NCI-H446 (cell line): ENCODE data around the gene RAB3C.

Experiments used
- DNase-seq, 2 experiments: peaks; one replicate each; lab custom pipeline; 2025; lab: John Stamatoyannopoulos, UW

RAB3C gene

DNA sequence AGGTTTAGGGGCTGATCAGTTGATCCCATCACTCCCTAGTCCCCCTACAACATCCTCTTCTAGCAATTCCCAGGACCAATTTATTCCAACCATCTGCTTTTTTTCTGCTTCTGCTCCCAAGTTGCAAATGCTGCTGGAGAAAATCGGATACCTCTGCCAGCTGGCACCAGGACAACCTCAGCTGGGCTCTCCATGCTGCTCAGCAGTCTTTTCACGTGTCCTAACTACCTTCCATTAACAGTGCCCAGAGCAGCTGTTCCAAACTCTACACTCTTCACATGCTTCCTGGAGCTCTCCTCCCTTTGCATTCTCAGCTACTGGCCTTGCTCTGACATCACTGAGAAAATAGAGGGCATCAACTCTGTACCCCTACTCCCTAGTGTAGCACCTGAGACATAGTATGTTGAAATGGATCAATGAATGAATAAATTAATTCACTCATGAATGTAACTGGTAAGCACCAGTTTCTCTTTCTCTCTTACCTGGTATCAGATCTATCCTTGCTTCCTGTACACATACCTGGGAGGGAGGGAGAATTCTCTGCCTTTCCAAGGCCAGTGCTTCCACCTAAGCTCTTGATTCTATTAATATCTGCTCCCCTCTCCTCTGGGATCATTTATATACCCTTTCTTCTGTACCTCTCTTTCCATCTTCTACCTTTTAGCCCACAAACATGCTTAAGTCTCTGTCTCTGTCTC is 191.0 kb downstream of the RAB3C start:
- DNase-seq = peak; percentile 79 to 93

- no peak for DNase-seq
Measured at GRCh38 chr5:58774937-58775336, 192.1 kb downstream of the RAB3C start.

- no peak for DNase-seq
Measured at GRCh38 chr5:58775701-58776262, 192.9 kb downstream of the RAB3C start.

GRCh38 chr5:58776559-58776958 is 193.7 kb downstream of the RAB3C start:
- no peak for DNase-seq

DNA sequence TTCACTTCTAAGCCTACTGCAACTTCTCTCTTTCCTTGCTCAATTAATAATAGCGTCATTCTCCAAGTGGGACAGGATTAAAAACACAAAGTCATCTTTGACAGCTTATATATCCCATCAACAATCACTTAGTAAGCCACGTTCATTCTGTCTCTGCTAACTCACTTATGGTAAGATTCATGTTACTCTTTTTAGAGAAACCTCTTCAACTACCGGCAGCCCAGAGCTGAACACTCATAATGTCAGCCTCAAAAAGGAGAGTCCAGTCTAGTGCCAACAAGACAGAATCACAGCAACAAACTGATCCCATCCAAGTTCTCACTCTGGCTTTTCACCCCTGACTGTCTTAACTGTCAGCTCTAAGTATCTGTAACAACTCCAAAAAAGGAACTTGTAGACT is 196.0 kb downstream of the RAB3C start:
- DNase-seq = no peak

- DNase-seq = no peak
Measured at GRCh38 chr5:58786035-58786434, 203.2 kb downstream of the RAB3C start.

- no peak for DNase-seq
Measured at GRCh38 chr5:58786711-58787303, 203.9 kb downstream of the RAB3C start.

DNA sequence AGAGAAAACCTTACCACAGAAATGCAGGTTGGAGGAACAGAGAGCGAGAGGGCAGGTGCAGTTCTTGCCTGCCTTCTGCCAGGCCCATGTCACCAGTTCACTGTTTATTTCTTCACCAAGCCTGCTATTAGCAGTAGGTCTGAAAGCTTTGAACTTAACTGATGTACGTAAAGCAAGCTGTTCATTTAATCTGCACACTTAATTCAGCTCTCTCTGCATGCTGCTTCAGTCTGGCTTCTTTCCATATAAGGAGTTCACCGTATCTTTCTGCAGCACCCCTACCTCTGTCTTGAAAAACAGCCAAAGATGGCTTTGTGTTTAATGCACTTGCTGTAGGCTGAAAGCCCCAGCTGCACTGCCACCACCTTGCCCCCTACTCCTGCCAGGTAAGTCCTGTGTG is 205.1 kb downstream of the RAB3C start:
- peak; percentile 6 to 59 for DNase-seq

DNA sequence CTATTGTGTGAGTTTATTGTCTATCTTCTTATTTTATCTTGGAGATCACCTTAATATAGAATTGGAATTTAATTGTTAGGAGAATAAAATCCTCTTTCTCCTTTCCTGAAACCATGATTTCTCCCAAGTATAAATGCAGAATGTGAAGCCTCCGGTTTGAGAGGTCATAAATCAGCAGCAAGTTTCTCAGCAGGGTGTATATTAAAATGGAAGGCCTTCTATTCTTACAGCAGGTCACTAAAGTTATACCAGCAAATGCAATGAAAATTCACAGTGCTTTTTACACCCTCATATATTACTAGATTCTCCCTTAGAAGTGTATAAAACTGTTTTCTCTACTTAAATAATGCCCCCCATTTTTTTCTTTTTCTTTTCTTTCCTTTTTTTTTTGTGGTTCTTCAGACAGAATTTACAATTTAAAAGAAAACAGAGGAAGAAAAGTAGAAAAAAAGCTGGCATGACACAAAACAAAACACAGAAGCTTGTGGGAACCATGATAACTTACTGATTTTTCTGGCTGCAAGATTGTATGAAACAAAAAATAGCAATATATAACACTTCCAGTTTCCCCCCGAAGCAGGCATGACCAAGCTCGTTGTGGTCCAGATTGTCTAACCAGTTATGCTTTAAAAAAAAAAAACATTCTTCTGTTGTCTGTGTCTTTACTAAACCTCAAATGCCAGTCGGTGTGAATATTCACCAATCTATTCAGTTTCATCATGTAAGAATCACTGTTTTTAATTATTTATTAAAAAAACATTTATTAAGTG is 211.2 kb downstream of the RAB3C start:
- no peak for DNase-seq

GRCh38 chr5:58794875-58795274 is 212.0 kb downstream of the RAB3C start:
- no peak for DNase-seq

DNA sequence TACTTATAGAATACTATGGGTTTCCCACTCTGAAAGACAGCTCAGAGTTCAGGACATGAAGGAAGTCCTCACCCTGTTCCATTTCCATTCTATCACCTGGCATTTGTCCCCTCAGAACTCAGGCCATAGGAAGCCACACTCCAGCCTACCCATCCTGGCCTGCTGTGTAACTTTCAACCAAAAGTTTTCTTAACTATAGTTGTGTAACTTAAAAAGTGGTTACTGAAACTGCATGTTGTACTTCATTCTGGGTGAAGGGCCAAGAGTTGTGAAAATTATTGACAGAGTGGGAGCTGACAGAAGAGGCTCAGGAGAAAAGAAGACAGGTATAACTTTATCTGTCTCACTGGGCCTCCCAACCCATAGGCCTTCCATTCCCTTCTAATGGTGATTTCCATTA is 212.5 kb downstream of the RAB3C start:
- no peak for DNase-seq

GRCh38 chr5:58797021-58797420 is 214.1 kb downstream of the RAB3C start:
- DNase-seq = no peak

GRCh38 chr5:58800356-58800755 is 217.5 kb downstream of the RAB3C start:
- DNase-seq = no peak

- DNase-seq = no peak
Measured at GRCh38 chr5:58800861-58801540, 218.1 kb downstream of the RAB3C start.

- no peak for DNase-seq
Measured at GRCh38 chr5:58803056-58803455, 220.2 kb downstream of the RAB3C start.

DNA sequence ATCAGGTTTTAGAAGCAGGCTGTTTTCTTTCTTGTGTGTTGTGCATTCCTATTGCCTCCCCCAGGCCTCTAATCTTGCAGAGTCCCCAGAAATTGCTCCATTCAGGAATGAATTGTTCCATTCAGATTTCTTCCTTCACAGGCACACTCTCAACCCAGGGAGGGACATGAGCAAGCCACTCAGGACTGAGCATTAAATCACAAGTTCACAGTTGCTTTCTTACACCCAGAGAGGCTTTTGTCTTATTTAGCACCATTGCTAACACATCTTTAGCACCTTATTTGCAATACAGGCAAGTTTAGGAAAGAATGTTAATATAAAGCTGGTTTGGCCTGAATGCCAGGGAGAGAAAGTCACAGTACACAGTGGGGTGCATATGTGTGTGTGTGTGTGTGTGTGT is 221.4 kb downstream of the RAB3C start:
- DNase-seq = no peak

GRCh38 chr5:58810086-58810485 is 227.2 kb downstream of the RAB3C start:
- DNase-seq = no peak

- DNase-seq = no peak
Measured at GRCh38 chr5:58813855-58814254, 231.0 kb downstream of the RAB3C start.

GRCh38 chr5:58816181-58816731 is 233.4 kb downstream of the RAB3C start:
- DNase-seq = no peak

DNA sequence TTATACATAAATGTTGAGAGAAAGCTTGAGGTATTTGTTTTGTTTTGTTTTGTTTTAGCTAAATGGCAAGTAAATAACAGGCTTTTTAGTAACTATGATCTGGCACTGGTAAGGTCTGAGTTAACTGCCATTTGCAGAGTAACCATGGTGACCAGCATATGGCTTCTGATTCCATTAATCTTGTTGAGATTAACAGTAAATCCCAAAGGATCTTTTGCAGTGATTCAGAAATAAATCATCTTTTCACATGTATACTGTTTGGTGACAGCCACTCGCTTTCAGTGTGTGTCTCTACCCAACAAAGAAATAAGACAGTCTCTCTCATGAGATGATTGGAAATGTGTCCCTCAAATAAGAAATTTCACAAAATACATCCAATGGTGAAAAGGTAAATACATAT is 235.6 kb downstream of the RAB3C start:
- peak in 1 of 2 experiments; percentile 24 for DNase-seq

DNA sequence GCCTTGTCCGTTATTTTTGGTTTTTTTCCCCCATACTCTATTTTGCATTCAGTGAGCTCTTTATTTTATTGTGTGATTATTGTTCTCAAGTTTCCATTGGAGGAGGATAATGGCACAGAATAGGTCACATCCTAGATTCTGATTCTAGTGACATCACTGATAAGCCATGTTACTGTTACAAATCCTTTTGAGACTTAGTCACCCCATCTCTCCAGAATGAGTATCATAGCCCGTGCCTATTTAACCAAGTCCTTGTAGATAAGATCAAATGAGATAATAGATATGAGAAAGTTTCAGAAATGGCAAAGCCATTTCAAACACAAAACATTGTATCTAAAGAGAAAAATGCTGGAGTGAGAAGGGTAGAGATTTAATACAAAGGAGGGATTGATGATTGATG is 242.6 kb downstream of the RAB3C start:
- no peak for DNase-seq

GRCh38 chr5:58825899-58826298 is 243.0 kb downstream of the RAB3C start:
- DNase-seq = no peak
